A673 (cell line): ENCODE results near the gene FCHSD2. TPM values are rescaled to one million over a fixed set of nuclear protein-coding genes. Genes with fewer than 3 reads are reported as not detected.

ENCODE experiments used
- BruUV-seq: library from RNA; stranded (reverse); fragments of 400-500 nt; replicated peaks from 2 replicates; lab custom pipeline; 2021; lab: Mats Ljungman, UMichigan
- CTCF ChIA-PET: fragments of 300-600 bp; sonication (Branson Sonifier 250); formaldehyde crosslinking; loops from one replicate; lab custom pipeline; 2022; ENCODE audit warnings: antibody characterized with exemption; lab: Charles Lee
- POLR2A ChIA-PET: fragments of 300-600 bp; sonication (Branson Sonifier 250); formaldehyde crosslinking; loops from one replicate; lab custom pipeline; 2022; ENCODE audit warnings: antibody characterized with exemption; ENCODE audit not compliant: low non-redundant PET; lab: Charles Lee
- DNase-seq: peaks from one replicate; pipeline ENCODE4 v3.0.0-alpha.2; 2015; ENCODE audit warnings: low spot score
- H3K27ac ChIP-seq: fragments of 200-600 bp; sonication (generic); 2 replicates; pipeline ENCODE4 v1.5.1; 2016; ENCODE audit warnings: mixed run types, low read depth, mild to moderate bottlenecking, mixed read lengths, antibody characterized with exemption, low read length; ENCODE audit not compliant: poor library complexity, severe bottlenecking
- H3K27me3 ChIP-seq: fragments of 200-600 bp; sonication (generic); replicated peaks from 2 replicates; pipeline ENCODE4 v1.6.1; 2017; ENCODE audit warnings: mixed run types, low read depth, mild to moderate bottlenecking, mixed read lengths, antibody characterized with exemption, low read length; ENCODE audit not compliant: insufficient read depth, poor library complexity
- H3K36me3 ChIP-seq: fragments of 200-600 bp; sonication (generic); 2 replicates; pipeline ENCODE4 v1.6.1; 2016; ENCODE audit warnings: mixed run types, mild to moderate bottlenecking, mixed read lengths, antibody characterized with exemption, low read length; ENCODE audit not compliant: insufficient read depth, poor library complexity, severe bottlenecking
- H3K4me1 ChIP-seq: fragments of 200-600 bp; sonication (generic); 2 replicates; pipeline ENCODE4 v1.6.1; 2017; ENCODE audit warnings: mixed run types, mild to moderate bottlenecking, mixed read lengths, antibody characterized with exemption, low read length; ENCODE audit not compliant: insufficient read depth, poor library complexity, severe bottlenecking
- H3K4me3 ChIP-seq: fragments of 200-600 bp; sonication (generic); 2 replicates; pipeline ENCODE4 v1.5.1; 2016; ENCODE audit warnings: low read depth, mixed run types, mild to moderate bottlenecking, mixed read lengths, low read length; ENCODE audit not compliant: poor library complexity, severe bottlenecking
- H3K9me3 ChIP-seq: fragments of 200-600 bp; sonication (generic); 2 replicates; pipeline ENCODE4 v1.6.1; 2016; ENCODE audit warnings: mixed run types, low read depth, mild to moderate bottlenecking, mixed read lengths, antibody characterized with exemption, low read length; ENCODE audit not compliant: poor library complexity, severe bottlenecking
- EZH2 ChIP-seq: fragments of 200-600 bp; sonication (generic); IDR thresholded peaks from 2 replicates; pipeline ENCODE4 v1.6.1; 2017; ENCODE audit warnings: borderline replicate concordance, low read depth, mild to moderate bottlenecking, mixed read lengths, antibody characterized with exemption, low read length; ENCODE audit not compliant: poor library complexity, severe bottlenecking
- intact Hi-C: fragments of 100-400 bp; cut with micrococcal nuclease; formaldehyde crosslinking; loops from one replicate; pipeline ENCODE4 v1.10.0; 2022; ENCODE audit not compliant: unreplicated experiment
- total RNA-seq: library from RNA; stranded (reverse); gene quantifications from 2 replicates; pipeline ENCODE4 v1.2.3, GENCODE V29; 2021
- TF ChIP-seq, protein P1 (sequence below): fragments of 300-800, 200-600 bp; sonication (generic); conservative IDR thresholded peaks from 2 replicates; pipeline ENCODE4 v1.5.1; 2017; ENCODE audit warnings: low read depth, mild to moderate bottlenecking, antibody characterized with exemption, low read length, moderate library complexity, mixed read lengths

Gene FCHSD2
- total RNA-seq, 1 experiment from 2014 or later: 44.7 TPM

DNA sequence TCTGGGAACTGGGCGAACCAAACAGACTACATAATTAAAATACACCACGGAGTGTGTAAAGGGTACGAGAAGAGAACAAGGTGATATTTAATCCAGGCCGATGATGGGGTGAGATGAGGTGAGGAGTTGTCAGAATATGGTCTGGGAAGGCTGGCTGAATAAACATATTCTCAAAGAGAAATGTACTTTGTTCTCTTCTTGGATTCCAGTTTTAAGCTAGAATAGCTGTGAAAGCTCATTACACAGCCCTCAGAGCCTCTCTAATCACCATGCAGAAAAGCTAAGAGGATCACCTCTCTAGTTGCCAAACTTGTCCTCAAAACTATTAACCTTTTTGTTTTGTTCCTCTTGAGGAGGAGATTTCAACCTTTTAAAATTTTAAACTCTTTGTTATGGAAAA, 238.1 kb downstream of the FCHSD2 start:
- BruUV-seq: no TSS peak
- H3K4me3 ChIP-seq: no peak overlapping the region
- POLR2A ChIA-PET: no interaction called here
- no peaks in the 10 kb centered on the region for H3K4me1 ChIP-seq
- no peak for TF ChIP-seq EZH2
- TF ChIP-seq, protein P1, sequence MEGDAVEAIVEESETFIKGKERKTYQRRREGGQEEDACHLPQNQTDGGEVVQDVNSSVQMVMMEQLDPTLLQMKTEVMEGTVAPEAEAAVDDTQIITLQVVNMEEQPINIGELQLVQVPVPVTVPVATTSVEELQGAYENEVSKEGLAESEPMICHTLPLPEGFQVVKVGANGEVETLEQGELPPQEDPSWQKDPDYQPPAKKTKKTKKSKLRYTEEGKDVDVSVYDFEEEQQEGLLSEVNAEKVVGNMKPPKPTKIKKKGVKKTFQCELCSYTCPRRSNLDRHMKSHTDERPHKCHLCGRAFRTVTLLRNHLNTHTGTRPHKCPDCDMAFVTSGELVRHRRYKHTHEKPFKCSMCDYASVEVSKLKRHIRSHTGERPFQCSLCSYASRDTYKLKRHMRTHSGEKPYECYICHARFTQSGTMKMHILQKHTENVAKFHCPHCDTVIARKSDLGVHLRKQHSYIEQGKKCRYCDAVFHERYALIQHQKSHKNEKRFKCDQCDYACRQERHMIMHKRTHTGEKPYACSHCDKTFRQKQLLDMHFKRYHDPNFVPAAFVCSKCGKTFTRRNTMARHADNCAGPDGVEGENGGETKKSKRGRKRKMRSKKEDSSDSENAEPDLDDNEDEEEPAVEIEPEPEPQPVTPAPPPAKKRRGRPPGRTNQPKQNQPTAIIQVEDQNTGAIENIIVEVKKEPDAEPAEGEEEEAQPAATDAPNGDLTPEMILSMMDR: no peak
- intact Hi-C loops: no loop called here
- H3K9me3 ChIP-seq: no peaks in the 10 kb centered on the region
- CTCF ChIA-PET: no interaction called here
- no peak overlapping the region for H3K27ac ChIP-seq
- DNase-seq: no peak
- no peaks in the 10 kb centered on the region for H3K36me3 ChIP-seq
- no peaks in the 10 kb centered on the region for H3K27me3 ChIP-seq

DNA sequence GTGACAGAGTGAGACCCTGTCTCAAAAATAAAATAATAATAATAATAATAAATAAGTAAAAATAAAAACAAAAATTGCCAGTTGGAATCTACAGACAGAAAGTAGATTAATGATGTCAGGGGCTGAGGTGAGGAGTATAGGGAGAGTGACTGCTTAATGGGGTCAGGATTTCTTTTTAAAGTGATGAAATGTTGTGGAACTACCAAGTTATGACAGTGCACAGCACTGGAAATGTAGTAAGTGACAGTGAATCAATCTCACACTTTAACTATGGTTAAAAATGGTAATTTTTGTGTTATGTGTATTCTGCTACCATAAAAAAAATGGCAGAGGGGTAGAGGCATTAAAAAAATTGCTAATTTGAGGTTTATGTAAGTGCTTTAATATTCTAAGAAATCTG, 240.7 kb downstream of the FCHSD2 start:
- CTCF ChIA-PET: no interaction called here
- TF ChIP-seq EZH2: no peak
- TF ChIP-seq, protein P1: no peak
- no peak overlapping the region for H3K4me3 ChIP-seq
- no TSS peak for BruUV-seq
- no peak for DNase-seq
- no peaks in the 10 kb centered on the region for H3K4me1 ChIP-seq
- no peak overlapping the region for H3K27ac ChIP-seq
- intact Hi-C loops: no loop called here
- H3K9me3 ChIP-seq: no peaks in the 10 kb centered on the region
- no peaks in the 10 kb centered on the region for H3K27me3 ChIP-seq
- no peaks in the 10 kb centered on the region for H3K36me3 ChIP-seq
- POLR2A ChIA-PET: no interaction called here

DNA sequence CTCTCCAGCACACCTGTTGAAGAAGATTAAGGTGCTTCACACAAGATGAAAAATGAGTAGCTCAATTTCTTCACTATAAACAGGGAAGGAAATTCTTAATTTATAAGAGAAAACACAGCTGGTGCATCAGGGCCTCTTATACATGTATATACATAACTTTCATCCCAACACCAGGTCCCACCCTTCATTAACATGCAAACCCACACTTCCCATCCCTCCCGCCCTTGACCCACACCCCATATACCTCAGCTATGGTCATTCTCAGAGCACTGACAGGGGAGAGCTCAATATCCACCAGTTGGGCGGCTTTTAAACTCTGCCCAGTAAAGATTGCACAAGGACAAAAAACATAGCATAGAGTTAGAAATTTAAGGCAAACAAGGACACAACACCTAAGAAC, 242.1 kb downstream of the FCHSD2 start:
- H3K27ac ChIP-seq: no peak overlapping the region
- BruUV-seq: no TSS peak
- H3K4me3 ChIP-seq: no peak overlapping the region
- no peaks in the 10 kb centered on the region for H3K9me3 ChIP-seq
- ChIA-PET CTCF (no interaction called here), POLR2A (no interaction called here)
- DNase-seq: no peak
- intact Hi-C loops: no loop called here
- no peaks in the 10 kb centered on the region for H3K4me1 ChIP-seq
- no peaks in the 10 kb centered on the region for H3K27me3 ChIP-seq
- H3K36me3 ChIP-seq: no peaks in the 10 kb centered on the region
- TF ChIP-seq, protein P1: no peak
